SU-DHL-6 (cell line): ENCODE measurements around the gene LRFN2.

Experiments used
- H2AFZ ChIP-seq: fragments of 200-600 bp; sonication (generic); 2 replicates; pipeline ENCODE4 v1.6.1; 2014; ENCODE audit warnings: low read depth, mild to moderate bottlenecking, moderate library complexity, mixed read lengths, antibody characterized with exemption, low read length; ENCODE audit not compliant: severe bottlenecking
- H3F3A ChIP-seq: fragments of 200-600 bp; shearing (Covaris generic); 2 replicates; pipeline ENCODE4 v1.6.0; 2016; ENCODE audit warnings: antibody characterized with exemption, mild to moderate bottlenecking; ENCODE audit not compliant: insufficient read depth
- H3K27ac ChIP-seq: fragments of 200-600 bp; sonication (generic); 2 replicates; pipeline ENCODE4 v1.5.1; 2016; ENCODE audit warnings: low read depth, mild to moderate bottlenecking, low read length, moderate library complexity, mixed read lengths
- H3K27me3 ChIP-seq: fragments of 200-600 bp; sonication (generic), shearing (Covaris generic); 2 replicates; pipeline ENCODE4 v1.6.0; 2014; ENCODE audit warnings: mild to moderate bottlenecking, low read length
- H3K36me3 ChIP-seq: fragments of 200-600 bp; sonication (generic); 2 replicates; pipeline ENCODE4 v1.6.1; 2014; ENCODE audit warnings: mild to moderate bottlenecking, low read length, mixed read lengths
- H3K4me2 ChIP-seq: fragments of 300-600, 200-600 bp; shearing (Covaris generic), sonication (generic); 2 replicates; pipeline ENCODE4 v1.6.0; 2014; ENCODE audit warnings: low read length, low read depth, mild to moderate bottlenecking; ENCODE audit not compliant: poor library complexity, severe bottlenecking
- H3K4me3 ChIP-seq: fragments of 200-600 bp; sonication (generic); 2 replicates; pipeline ENCODE4 v1.5.1; 2014; ENCODE audit warnings: antibody characterized with exemption, low read length, mild to moderate bottlenecking, mixed read lengths; ENCODE audit not compliant: insufficient read depth, poor library complexity, severe bottlenecking
- H3K79me2 ChIP-seq: fragments of 200-600 bp; sonication (generic); 2 replicates; pipeline ENCODE4 v1.6.1; 2014; ENCODE audit warnings: mild to moderate bottlenecking, low read length, moderate library complexity; ENCODE audit not compliant: insufficient read depth
- H3K9ac ChIP-seq: fragments of 200-600 bp; sonication (generic); 2 replicates; pipeline ENCODE4 v1.7.0; 2014; ENCODE audit warnings: mild to moderate bottlenecking, low read length
- H3K9me2 ChIP-seq: fragments of 200-600 bp; sonication (generic); replicated peaks from 2 replicates; pipeline ENCODE4 v1.6.1; 2014; ENCODE audit warnings: low read length; ENCODE audit not compliant: insufficient read depth
- H3K9me3 ChIP-seq: fragments of 200-600 bp; sonication (generic); 2 replicates; pipeline ENCODE4 v1.6.1; 2014; ENCODE audit warnings: low read length, mixed read lengths; ENCODE audit not compliant: insufficient read depth
- H4K20me1 ChIP-seq: fragments of 200-600 bp; sonication (generic); 2 replicates; pipeline ENCODE4 v1.6.1; 2014; ENCODE audit warnings: low read depth, mild to moderate bottlenecking, antibody characterized with exemption, low read length, moderate library complexity, mixed read lengths
- CTCF ChIP-seq: fragments of 200-600 bp; sonication (generic); IDR thresholded peaks from one replicate; pipeline ENCODE4 v1.5.1; 2017; ENCODE audit warnings: antibody characterized with exemption, mild to moderate bottlenecking, low read length, moderate library complexity; ENCODE audit not compliant: insufficient read depth, poor library complexity, severe bottlenecking
- EZH2phosphoT487 ChIP-seq: fragments of 200-600 bp; sonication (generic), shearing (Covaris generic); conservative IDR thresholded peaks from 2 replicates; pipeline ENCODE4 v1.6.1; 2018; ENCODE audit warnings: mild to moderate bottlenecking, antibody characterized with exemption, low read length, moderate library complexity, mixed read lengths

The LRFN2 gene

GRCh38 chr6:40474937-40475336 lies 112.2 kb downstream of the LRFN2 start:
- Histone ChIP-seq H4K20me1 (no peaks in the 10 kb centered on the region), H3K9me3 (no peaks in the 10 kb centered on the region)
- TF ChIP-seq CTCF (no peak), EZH2phosphoT487 (no peak)

GRCh38 chr6:40473026-40473425 lies 114.1 kb downstream of the LRFN2 start:
- no peaks in the 10 kb centered on the region for H3F3A ChIP-seq
- no peaks in the 10 kb centered on the region for H3K27me3 ChIP-seq
- H3K9ac ChIP-seq, result no peak overlapping the region
- no peak overlapping the region for H2AFZ ChIP-seq
- no peak overlapping the region for H3K27ac ChIP-seq
- no peaks in the 10 kb centered on the region for H3K79me2 ChIP-seq
- H3K36me3 ChIP-seq, result no peaks in the 10 kb centered on the region
- no peaks in the 10 kb centered on the region for H3K9me3 ChIP-seq
- no peak overlapping the region for H3K4me2 ChIP-seq
- H4K20me1 ChIP-seq, result no peaks in the 10 kb centered on the region
- no peak overlapping the region for H3K4me3 ChIP-seq
- H3K9me2 ChIP-seq, result no peaks in the 10 kb centered on the region
- TF ChIP-seq EZH2phosphoT487 (no peak), CTCF (no peak)

More at GRCh38 chr6:40474937-40475336, 112.2 kb downstream of the LRFN2 start:
- no peak overlapping the region for H3K4me3 ChIP-seq
- no peak overlapping the region for H3K27ac ChIP-seq
- H3K9ac ChIP-seq, result no peak overlapping the region
- H3K27me3 ChIP-seq, result no peaks in the 10 kb centered on the region
- no peaks in the 10 kb centered on the region for H3K9me2 ChIP-seq
- H3K4me2 ChIP-seq, result no peak overlapping the region
- no peaks in the 10 kb centered on the region for H3K79me2 ChIP-seq
- H2AFZ ChIP-seq, result no peak overlapping the region
- H3K36me3 ChIP-seq, result no peaks in the 10 kb centered on the region
- H3F3A ChIP-seq, result no peaks in the 10 kb centered on the region

GRCh38 chr6:40472353-40472752 lies 114.8 kb downstream of the LRFN2 start:
- no peak overlapping the region for H3K4me2 ChIP-seq
- no peak for TF ChIP-seq CTCF
- no peaks in the 10 kb centered on the region for H3F3A ChIP-seq
- no peaks in the 10 kb centered on the region for H4K20me1 ChIP-seq
- no peaks in the 10 kb centered on the region for H3K27me3 ChIP-seq
- H3K79me2 ChIP-seq, result no peaks in the 10 kb centered on the region
- H3K9me2 ChIP-seq, result no peaks in the 10 kb centered on the region
- H3K9ac ChIP-seq, result no peak overlapping the region
- no peaks in the 10 kb centered on the region for H3K9me3 ChIP-seq
- H3K36me3 ChIP-seq, result no peaks in the 10 kb centered on the region
- no peak overlapping the region for H3K27ac ChIP-seq
- no peak overlapping the region for H3K4me3 ChIP-seq
- H2AFZ ChIP-seq, result no peak overlapping the region

- H3K79me2 ChIP-seq, result no peaks in the 10 kb centered on the region
- no peaks in the 10 kb centered on the region for H4K20me1 ChIP-seq
- no peak overlapping the region for H2AFZ ChIP-seq
- no peaks in the 10 kb centered on the region for H3F3A ChIP-seq
- no peak overlapping the region for H3K9ac ChIP-seq
- H3K9me3 ChIP-seq, result no peaks in the 10 kb centered on the region
- H3K36me3 ChIP-seq, result no peaks in the 10 kb centered on the region
- H3K27ac ChIP-seq, result no peak overlapping the region
- H3K4me3 ChIP-seq, result no peak overlapping the region
- H3K9me2 ChIP-seq, result no peaks in the 10 kb centered on the region
- TF ChIP-seq CTCF (no peak), EZH2phosphoT487 (no peak)
- H3K4me2 ChIP-seq, result no peak overlapping the region
- H3K27me3 ChIP-seq, result no peaks in the 10 kb centered on the region
These were observed 115.9 kb downstream of the LRFN2 start for GRCh38 chr6:40471243-40471642.
